WTC11 (cell line): ENCODE data around the gene SPAST. TPM values are rescaled to one million over a fixed set of nuclear protein-coding genes. Genes with fewer than 3 reads are reported as not detected.

Source experiments
- ATAC-seq: fragments of 200-7000 bp; cut with Tn5 transposase; 2 replicates; pipeline ENCODE4 v1.10.0; 2021; ENCODE audit warnings: mild to moderate bottlenecking, moderate library complexity
- CTCF ChIA-PET: fragments of 300-600 bp; sonication (Branson Sonifier 250); formaldehyde crosslinking; loops from one replicate; lab custom pipeline; 2021; ENCODE audit warnings: antibody characterized with exemption; lab: Charles Lee
- POLR2A ChIA-PET: fragments of 350-600 bp; sonication (Branson Sonifier 250); formaldehyde crosslinking; loops from one replicate; lab custom pipeline; 2021; ENCODE audit warnings: antibody characterized with exemption; lab: Charles Lee
- DNase-seq: peaks from one replicate; pipeline ENCODE4 v3.0.0; 2021; ENCODE audit warnings: low spot score
- H3K27ac Mint-ChIP-seq: 2 replicates; pipeline ENCODE4 v1.8.0; 2021; ENCODE audit warnings: mixed read lengths
- H3K27me3 Mint-ChIP-seq: 2 replicates; pipeline ENCODE4 v1.8.0; 2021; ENCODE audit warnings: low read depth, mild to moderate bottlenecking, moderate library complexity, mixed read lengths
- H3K36me3 Mint-ChIP-seq: 2 replicates; pipeline ENCODE4 v1.8.0; 2021; ENCODE audit warnings: mixed read lengths
- H3K4me1 Mint-ChIP-seq: 2 replicates; pipeline ENCODE4 v1.8.0; 2022; ENCODE audit warnings: mixed read lengths
- H3K4me3 Mint-ChIP-seq: 2 replicates; pipeline ENCODE4 v1.8.0; 2021; ENCODE audit warnings: mild to moderate bottlenecking, moderate library complexity, mixed read lengths
- H3K9me3 Mint-ChIP-seq: 2 replicates; pipeline ENCODE4 v1.8.0; 2021; ENCODE audit warnings: mixed read lengths
- CREM ChIP-seq: sonication (generic); formaldehyde crosslinking; IDR thresholded peaks from 2 replicates; pipeline ENCODE4 v1.8.1; 2022; ENCODE audit warnings: mild to moderate bottlenecking, missing genetic modification reagents, moderate library complexity
- ELF4 ChIP-seq: sonication (generic); formaldehyde crosslinking; IDR thresholded peaks from 2 replicates; pipeline ENCODE4 v1.8.1; 2022; ENCODE audit warnings: low read depth, mild to moderate bottlenecking, moderate library complexity, missing genetic modification reagents
- EMX1 ChIP-seq: fragments of 250-450 bp; sonication (Bioruptor Pico); IDR thresholded peaks from 2 replicates; pipeline ENCODE4 v1.8.0; 2021; ENCODE audit warnings: mild to moderate bottlenecking
- FOXP1 ChIP-seq: sonication (generic); formaldehyde crosslinking; IDR thresholded peaks from 2 replicates; pipeline ENCODE4 v1.8.0; 2022; ENCODE audit warnings: missing genetic modification reagents, mild to moderate bottlenecking, moderate library complexity, borderline replicate concordance
- IRF2 ChIP-seq: sonication (generic); formaldehyde crosslinking; IDR thresholded peaks from 2 replicates; pipeline ENCODE4 v1.8.0; 2022; ENCODE audit warnings: low read depth, missing genetic modification reagents, borderline replicate concordance
- JAZF1 ChIP-seq: fragments of 250-450 bp; sonication (Bioruptor Pico); IDR thresholded peaks from 2 replicates; pipeline ENCODE4 v1.9.0; 2021; ENCODE audit warnings: moderate library complexity, mild to moderate bottlenecking, inconsistent platforms
- NFE2L1 ChIP-seq: sonication (generic); formaldehyde crosslinking; IDR thresholded peaks from 2 replicates; pipeline ENCODE4 v1.8.1; 2023; ENCODE audit warnings: missing genetic modification reagents
- NFYB ChIP-seq: sonication (generic); formaldehyde crosslinking; conservative IDR thresholded peaks from 2 replicates; pipeline ENCODE4 v1.8.0; 2022; ENCODE audit warnings: low read depth, missing genetic modification reagents
- NR1H2 ChIP-seq: sonication (generic); formaldehyde crosslinking; IDR thresholded peaks from 2 replicates; pipeline ENCODE4 v1.9.0; 2021; ENCODE audit warnings: mild to moderate bottlenecking, moderate library complexity, missing genetic modification reagents
- NR3C1 ChIP-seq: sonication (generic); formaldehyde crosslinking; conservative IDR thresholded peaks from 2 replicates; pipeline ENCODE4 v1.8.1; 2023; ENCODE audit warnings: low read depth, mild to moderate bottlenecking, missing genetic modification reagents
- RORB ChIP-seq: fragments of 250-450 bp; sonication (Bioruptor Pico); IDR thresholded peaks from 2 replicates; pipeline ENCODE4 v1.9.0; 2021; ENCODE audit warnings: mild to moderate bottlenecking
- SMAD3 ChIP-seq: sonication (generic); formaldehyde crosslinking; IDR thresholded peaks from 2 replicates; pipeline ENCODE4 v1.8.0; 2022; ENCODE audit warnings: missing genetic modification reagents, mild to moderate bottlenecking, borderline replicate concordance
- SOX15 ChIP-seq: fragments of 250-450 bp; sonication (Bioruptor Pico); IDR thresholded peaks from 2 replicates; pipeline ENCODE4 v1.9.0; 2021; ENCODE audit warnings: mild to moderate bottlenecking
- ZNF138 ChIP-seq: sonication (generic); formaldehyde crosslinking; conservative IDR thresholded peaks from 2 replicates; pipeline ENCODE4 v1.8.1; 2022; ENCODE audit warnings: mild to moderate bottlenecking, moderate library complexity, missing genetic modification reagents
- ZNF232 ChIP-seq: sonication (generic); formaldehyde crosslinking; IDR thresholded peaks from 2 replicates; pipeline ENCODE4 v1.8.0; 2022; ENCODE audit warnings: mild to moderate bottlenecking, missing genetic modification reagents
- total RNA-seq: library from RNA; stranded (reverse); gene quantifications from 3 replicates; pipeline ENCODE4 v1.2.3, GENCODE V29; 2021
- TF ChIP-seq, protein P1 (sequence below): sonication (generic); formaldehyde crosslinking; IDR thresholded peaks from 2 replicates; pipeline ENCODE4 v1.8.1; 2023; ENCODE audit warnings: mild to moderate bottlenecking, missing genetic modification reagents
- TF ChIP-seq, protein P2 (sequence below): fragments of 200-600 bp; IDR thresholded peaks from 2 replicates; pipeline ENCODE4 v1.8.0; 2022; ENCODE audit warnings: antibody characterized with exemption
- TF ChIP-seq, protein P3 (sequence below): sonication (generic); formaldehyde crosslinking; conservative IDR thresholded peaks from 2 replicates; pipeline ENCODE4 v1.8.1; 2022; ENCODE audit warnings: mild to moderate bottlenecking, missing genetic modification reagents
- TF ChIP-seq, protein P4 (sequence below): sonication (generic); formaldehyde crosslinking; IDR thresholded peaks from 2 replicates; pipeline ENCODE4 v1.8.1; 2022; ENCODE audit warnings: missing genetic modification reagents, borderline replicate concordance
- TF ChIP-seq, protein P5 (sequence below): sonication (generic); formaldehyde crosslinking; IDR thresholded peaks from 2 replicates; pipeline ENCODE4 v1.8.0; 2022; ENCODE audit warnings: missing genetic modification reagents
- TF ChIP-seq, protein P6 (sequence below): sonication (generic); formaldehyde crosslinking; IDR thresholded peaks from 2 replicates; pipeline ENCODE4 v1.8.1; 2022; ENCODE audit warnings: mild to moderate bottlenecking, moderate library complexity, missing genetic modification reagents

Gene SPAST
- total RNA-seq, 1 experiment from 2014 or later: 28.4 TPM

DNA sequence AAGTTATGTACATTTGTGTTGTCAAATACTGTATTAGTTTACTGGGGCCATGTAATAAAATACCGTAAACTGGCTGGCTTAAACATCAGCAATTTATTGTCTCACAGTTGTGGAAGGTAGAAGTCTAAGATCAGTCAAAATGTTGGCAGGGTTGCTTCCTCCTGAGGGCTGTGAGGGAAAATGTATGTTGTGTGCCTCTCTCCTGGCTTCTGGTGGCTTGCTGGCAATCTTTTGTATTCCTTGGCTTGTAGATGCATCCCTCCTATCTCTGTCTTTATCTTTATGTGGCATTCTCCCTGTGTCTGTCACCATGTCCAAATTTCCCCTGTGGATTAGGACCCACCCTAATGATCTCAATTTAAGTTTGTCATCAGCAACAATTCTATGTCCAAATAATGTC, 65.3 kb downstream of the SPAST start (continued):
- TF ChIP-seq NFYB (CRISPR knock-in tag) (no peak), IRF2 (no peak)
- TF ChIP-seq, protein P1, sequence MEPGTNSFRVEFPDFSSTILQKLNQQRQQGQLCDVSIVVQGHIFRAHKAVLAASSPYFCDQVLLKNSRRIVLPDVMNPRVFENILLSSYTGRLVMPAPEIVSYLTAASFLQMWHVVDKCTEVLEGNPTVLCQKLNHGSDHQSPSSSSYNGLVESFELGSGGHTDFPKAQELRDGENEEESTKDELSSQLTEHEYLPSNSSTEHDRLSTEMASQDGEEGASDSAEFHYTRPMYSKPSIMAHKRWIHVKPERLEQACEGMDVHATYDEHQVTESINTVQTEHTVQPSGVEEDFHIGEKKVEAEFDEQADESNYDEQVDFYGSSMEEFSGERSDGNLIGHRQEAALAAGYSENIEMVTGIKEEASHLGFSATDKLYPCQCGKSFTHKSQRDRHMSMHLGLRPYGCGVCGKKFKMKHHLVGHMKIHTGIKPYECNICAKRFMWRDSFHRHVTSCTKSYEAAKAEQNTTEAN: no peak

DNA sequence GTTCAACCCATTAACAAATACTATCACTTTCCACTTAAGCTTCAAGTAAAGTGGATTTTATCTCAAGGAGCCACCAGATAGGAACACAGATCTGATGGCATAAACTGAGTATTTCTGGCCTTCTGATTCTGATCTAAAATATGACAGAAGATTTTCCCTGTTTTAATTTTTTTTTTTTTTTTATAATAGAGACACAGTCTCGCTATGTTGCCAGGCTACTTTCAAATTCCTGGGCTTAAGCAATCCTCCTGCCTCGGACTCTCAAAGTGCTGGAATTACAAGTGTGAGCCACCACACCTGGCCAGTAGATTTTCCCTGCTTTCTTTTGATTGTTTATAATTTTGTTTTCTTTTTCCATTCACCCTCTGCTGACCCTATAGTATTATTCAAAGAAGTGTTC, 65.7 kb downstream of the SPAST start:
- no peak for DNase-seq
- TF ChIP-seq SMAD3 (CRISPR knock-in tag) (no peak), NR3C1 (CRISPR knock-in tag) (no peak), SOX15 (CRISPR knock-in tag) (no peak), CREM (CRISPR knock-in tag) (no peak), JAZF1 (CRISPR knock-in tag) (no peak), NR1H2 (CRISPR knock-in tag) (no peak), ZNF232 (no peak), EMX1 (no peak), ELF4 (CRISPR knock-in tag) (no peak), IRF2 (no peak), ZNF138 (CRISPR knock-in tag) (no peak), RORB (CRISPR knock-in tag) (no peak), FOXP1 (CRISPR knock-in tag) (no peak), NFE2L1 (CRISPR knock-in tag) (no peak)
- TF ChIP-seq, protein P2, sequence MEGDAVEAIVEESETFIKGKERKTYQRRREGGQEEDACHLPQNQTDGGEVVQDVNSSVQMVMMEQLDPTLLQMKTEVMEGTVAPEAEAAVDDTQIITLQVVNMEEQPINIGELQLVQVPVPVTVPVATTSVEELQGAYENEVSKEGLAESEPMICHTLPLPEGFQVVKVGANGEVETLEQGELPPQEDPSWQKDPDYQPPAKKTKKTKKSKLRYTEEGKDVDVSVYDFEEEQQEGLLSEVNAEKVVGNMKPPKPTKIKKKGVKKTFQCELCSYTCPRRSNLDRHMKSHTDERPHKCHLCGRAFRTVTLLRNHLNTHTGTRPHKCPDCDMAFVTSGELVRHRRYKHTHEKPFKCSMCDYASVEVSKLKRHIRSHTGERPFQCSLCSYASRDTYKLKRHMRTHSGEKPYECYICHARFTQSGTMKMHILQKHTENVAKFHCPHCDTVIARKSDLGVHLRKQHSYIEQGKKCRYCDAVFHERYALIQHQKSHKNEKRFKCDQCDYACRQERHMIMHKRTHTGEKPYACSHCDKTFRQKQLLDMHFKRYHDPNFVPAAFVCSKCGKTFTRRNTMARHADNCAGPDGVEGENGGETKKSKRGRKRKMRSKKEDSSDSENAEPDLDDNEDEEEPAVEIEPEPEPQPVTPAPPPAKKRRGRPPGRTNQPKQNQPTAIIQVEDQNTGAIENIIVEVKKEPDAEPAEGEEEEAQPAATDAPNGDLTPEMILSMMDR: no peak
- TF ChIP-seq, protein P3, sequence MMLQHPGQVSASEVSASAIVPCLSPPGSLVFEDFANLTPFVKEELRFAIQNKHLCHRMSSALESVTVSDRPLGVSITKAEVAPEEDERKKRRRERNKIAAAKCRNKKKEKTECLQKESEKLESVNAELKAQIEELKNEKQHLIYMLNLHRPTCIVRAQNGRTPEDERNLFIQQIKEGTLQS (CRISPR knock-in tag): no peak
- TF ChIP-seq, protein P4, sequence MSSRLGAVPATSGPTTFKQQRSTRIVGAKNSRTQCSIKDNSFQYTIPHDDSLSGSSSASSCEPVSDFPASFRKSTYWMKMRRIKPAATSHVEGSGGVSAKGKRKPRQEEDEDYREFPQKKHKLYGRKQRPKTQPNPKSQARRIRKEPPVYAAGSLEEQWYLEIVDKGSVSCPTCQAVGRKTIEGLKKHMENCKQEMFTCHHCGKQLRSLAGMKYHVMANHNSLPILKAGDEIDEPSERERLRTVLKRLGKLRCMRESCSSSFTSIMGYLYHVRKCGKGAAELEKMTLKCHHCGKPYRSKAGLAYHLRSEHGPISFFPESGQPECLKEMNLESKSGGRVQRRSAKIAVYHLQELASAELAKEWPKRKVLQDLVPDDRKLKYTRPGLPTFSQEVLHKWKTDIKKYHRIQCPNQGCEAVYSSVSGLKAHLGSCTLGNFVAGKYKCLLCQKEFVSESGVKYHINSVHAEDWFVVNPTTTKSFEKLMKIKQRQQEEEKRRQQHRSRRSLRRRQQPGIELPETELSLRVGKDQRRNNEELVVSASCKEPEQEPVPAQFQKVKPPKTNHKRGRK: no peak
- TF ChIP-seq, protein P5, sequence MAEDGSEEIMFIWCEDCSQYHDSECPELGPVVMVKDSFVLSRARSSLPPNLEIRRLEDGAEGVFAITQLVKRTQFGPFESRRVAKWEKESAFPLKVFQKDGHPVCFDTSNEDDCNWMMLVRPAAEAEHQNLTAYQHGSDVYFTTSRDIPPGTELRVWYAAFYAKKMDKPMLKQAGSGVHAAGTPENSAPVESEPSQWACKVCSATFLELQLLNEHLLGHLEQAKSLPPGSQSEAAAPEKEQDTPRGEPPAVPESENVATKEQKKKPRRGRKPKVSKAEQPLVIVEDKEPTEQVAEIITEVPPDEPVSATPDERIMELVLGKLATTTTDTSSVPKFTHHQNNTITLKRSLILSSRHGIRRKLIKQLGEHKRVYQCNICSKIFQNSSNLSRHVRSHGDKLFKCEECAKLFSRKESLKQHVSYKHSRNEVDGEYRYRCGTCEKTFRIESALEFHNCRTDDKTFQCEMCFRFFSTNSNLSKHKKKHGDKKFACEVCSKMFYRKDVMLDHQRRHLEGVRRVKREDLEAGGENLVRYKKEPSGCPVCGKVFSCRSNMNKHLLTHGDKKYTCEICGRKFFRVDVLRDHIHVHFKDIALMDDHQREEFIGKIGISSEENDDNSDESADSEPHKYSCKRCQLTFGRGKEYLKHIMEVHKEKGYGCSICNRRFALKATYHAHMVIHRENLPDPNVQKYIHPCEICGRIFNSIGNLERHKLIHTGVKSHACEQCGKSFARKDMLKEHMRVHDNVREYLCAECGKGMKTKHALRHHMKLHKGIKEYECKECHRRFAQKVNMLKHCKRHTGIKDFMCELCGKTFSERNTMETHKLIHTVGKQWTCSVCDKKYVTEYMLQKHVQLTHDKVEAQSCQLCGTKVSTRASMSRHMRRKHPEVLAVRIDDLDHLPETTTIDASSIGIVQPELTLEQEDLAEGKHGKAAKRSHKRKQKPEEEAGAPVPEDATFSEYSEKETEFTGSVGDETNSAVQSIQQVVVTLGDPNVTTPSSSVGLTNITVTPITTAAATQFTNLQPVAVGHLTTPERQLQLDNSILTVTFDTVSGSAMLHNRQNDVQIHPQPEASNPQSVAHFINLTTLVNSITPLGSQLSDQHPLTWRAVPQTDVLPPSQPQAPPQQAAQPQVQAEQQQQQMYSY (CRISPR knock-in tag): no peak
- TF ChIP-seq, protein P6, sequence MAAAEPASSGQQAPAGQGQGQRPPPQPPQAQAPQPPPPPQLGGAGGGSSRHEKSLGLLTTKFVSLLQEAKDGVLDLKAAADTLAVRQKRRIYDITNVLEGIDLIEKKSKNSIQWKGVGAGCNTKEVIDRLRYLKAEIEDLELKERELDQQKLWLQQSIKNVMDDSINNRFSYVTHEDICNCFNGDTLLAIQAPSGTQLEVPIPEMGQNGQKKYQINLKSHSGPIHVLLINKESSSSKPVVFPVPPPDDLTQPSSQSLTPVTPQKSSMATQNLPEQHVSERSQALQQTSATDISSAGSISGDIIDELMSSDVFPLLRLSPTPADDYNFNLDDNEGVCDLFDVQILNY (CRISPR knock-in tag): no peak
- TF ChIP-seq, all 79 proteins: peak for 0
- Mint-ChIP-seq H3K27ac (no peak overlapping the region), H3K27me3 (no peaks in the 10 kb centered on the region), H3K36me3 (peaks cover 7% of the 10 kb centered on the region), H3K9me3 (no peaks in the 10 kb centered on the region), H3K4me1 (no peaks in the 10 kb centered on the region), H3K4me3 (no peak overlapping the region)
- POLR2A ChIA-PET: no interaction called here
- ATAC-seq: no peak
- CTCF ChIA-PET: no interaction called here
